Coronary artery (tissue), 2 donors: Measurements from ENCODE around the gene SLC9A8.
A peak's percentile ranks its signal among the peaks of the same experiment; 100 is the strongest.

Source experiments
- DNase-seq: peaks from one replicate; pipeline ENCODE4 v3.0.0-alpha.2; 2017; ENCODE audit warnings: low spot score
- H3K27ac ChIP-seq, 2 donors: fragments of 200-600 bp; sonication (generic); one replicate each; pipeline ENCODE4 v1.5.1; 2016 to 2019
- H3K4me3 ChIP-seq: fragments of 200-600 bp; sonication (generic); 2 replicates; pipeline ENCODE4 v1.5.1; 2016; ENCODE audit warnings: mild to moderate bottlenecking, moderate library complexity
- TF ChIP-seq, protein P1 (sequence below): fragments of 200-600 bp; sonication (generic); IDR thresholded peaks from one replicate; pipeline ENCODE4 v1.5.1; 2019; ENCODE audit warnings: antibody characterized with exemption

The SLC9A8 gene

GRCh38 chr20:49878977-49879376 lies 66.3 kb downstream of the SLC9A8 start:
- TF ChIP-seq, protein P1, sequence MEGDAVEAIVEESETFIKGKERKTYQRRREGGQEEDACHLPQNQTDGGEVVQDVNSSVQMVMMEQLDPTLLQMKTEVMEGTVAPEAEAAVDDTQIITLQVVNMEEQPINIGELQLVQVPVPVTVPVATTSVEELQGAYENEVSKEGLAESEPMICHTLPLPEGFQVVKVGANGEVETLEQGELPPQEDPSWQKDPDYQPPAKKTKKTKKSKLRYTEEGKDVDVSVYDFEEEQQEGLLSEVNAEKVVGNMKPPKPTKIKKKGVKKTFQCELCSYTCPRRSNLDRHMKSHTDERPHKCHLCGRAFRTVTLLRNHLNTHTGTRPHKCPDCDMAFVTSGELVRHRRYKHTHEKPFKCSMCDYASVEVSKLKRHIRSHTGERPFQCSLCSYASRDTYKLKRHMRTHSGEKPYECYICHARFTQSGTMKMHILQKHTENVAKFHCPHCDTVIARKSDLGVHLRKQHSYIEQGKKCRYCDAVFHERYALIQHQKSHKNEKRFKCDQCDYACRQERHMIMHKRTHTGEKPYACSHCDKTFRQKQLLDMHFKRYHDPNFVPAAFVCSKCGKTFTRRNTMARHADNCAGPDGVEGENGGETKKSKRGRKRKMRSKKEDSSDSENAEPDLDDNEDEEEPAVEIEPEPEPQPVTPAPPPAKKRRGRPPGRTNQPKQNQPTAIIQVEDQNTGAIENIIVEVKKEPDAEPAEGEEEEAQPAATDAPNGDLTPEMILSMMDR = no peak
- peak; percentile 21 for DNase-seq
- Histone ChIP-seq H3K4me3 (no peak overlapping the region), H3K27ac (peak overlapping the region in 1 of 2 donors; percentile 53)

DNA sequence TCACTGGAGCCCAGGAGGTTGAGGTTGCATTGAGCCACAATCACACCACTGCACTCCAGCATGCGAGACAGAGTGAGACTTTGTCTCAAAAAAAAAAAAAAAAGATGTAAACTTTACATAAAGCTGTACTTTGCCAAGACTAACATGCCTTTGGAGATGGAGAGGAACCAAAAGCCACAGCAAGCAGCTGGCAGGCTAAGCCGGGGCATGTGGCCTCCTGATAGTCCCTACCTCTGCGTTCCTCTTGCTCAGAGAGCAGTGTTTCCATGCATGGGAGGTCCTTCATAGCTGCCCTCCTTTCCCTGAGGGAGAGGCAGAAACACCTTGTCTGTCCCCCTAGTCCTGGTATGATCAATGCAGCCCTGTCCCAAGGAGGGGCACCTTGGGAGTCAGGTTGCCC lies 67.5 kb downstream of the SLC9A8 start:
- H3K4me3 ChIP-seq = peak overlapping the region; percentile 8
- peak; percentile 74 for DNase-seq
- TF ChIP-seq, protein P1 = no peak
- peak overlapping the region; percentile 40 to 73 for H3K27ac ChIP-seq

DNA sequence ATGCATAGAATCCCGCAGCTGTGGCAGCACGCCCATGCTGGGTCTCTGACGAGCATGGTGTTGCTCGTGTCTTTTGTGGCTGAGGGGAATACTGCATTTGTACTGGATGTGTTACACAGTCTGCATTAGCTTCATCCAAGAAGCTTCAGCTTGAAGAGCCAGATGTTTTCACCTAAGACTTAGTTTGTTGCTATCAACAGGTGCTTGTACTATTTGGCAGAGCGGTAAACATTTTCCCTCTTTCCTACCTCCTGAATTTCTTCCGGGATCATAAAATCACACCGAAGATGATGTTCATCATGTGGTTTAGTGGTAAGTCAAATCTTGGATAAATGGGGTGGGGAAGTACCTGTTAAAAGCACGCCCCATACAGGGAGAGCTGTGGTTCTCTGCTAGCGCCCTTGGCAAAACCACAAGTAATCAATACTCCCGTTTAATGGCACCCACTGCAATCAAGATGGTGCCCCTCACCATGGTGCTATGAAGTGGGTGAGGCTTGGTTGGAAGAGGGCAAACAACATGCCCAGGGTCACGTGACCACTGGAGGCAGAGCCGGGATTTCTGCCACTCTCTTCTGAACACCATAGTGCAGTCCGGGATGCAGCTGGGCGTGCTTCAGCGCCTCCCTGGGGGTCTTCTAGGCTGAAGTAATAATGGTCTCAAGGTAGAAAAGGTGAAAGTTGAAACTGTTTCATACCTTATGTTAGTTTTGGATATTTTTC lies 68.3 kb downstream of the SLC9A8 start:
- peak; percentile 53 for DNase-seq
- Histone ChIP-seq H3K27ac (peak overlapping the region; percentile 40 to 73), H3K4me3 (no peak overlapping the region)
- TF ChIP-seq, protein P1 = no peak

DNA sequence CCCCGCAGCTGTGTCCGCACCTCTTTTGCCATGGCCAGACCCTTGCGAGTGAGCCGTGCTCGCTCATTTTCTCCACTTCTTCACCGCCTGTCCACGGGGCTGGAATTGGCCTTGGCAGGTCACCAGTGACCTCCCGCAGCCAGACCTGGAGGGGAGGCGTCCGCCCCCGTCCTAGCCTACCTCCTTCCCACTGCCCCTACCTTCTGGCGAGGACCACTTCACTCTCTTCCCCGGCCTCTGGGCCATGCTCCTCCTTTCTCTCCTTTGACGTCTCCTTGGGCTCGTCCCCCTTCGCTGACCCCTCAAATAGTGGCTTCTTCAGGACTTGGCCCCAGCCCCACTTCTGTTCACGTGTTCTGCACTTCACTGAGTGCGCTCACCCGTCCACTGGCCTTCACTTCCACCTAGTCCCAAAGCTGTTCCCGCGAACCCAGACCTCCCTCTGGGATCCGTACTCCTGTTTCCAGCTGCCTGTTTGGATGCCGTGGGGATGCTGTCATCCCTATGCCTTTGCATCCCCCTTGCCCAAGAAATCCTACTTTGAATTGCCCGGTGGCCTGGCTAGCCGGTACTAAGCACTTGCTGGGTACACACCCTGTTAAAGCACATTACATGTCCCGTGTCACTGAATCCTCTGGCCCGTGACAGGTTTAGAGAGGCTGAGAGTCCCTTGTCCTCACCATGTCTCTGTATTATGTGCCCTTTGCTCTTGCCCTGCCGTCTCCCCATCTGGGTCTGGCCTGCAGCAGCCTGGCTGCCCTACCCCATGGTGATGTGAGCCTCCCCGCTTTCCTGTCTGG lies 69.7 kb downstream of the SLC9A8 start:
- H3K4me3 ChIP-seq = no peak overlapping the region
- peak overlapping the region in 1 of 2 donors; percentile 32 for H3K27ac ChIP-seq
- TF ChIP-seq, protein P1 = no peak
- DNase-seq = no peak

GRCh38 chr20:49883246-49883802 lies 70.7 kb downstream of the SLC9A8 start:
- TF ChIP-seq, protein P1 = no peak
- DNase-seq = no peak
- Histone ChIP-seq H3K27ac (peak overlapping the region in 1 of 2 donors; percentile 32), H3K4me3 (no peak overlapping the region)

- Histone ChIP-seq H3K27ac (peak overlapping the region in 1 of 2 donors; percentile 86), H3K4me3 (no peak overlapping the region)
- TF ChIP-seq, protein P1 = no peak
- DNase-seq = no peak
Observed at GRCh38 chr20:49885558-49886332, 73.1 kb downstream of the SLC9A8 start.
